ENCODE data around the gene ATP8B4. TPM values are rescaled to one million over a fixed set of nuclear protein-coding genes. Genes with fewer than 3 reads are reported as not detected.

Gene ATP8B4
- total and polyA plus RNA-seq, 2 of the 8 experiments (the other 6 are each of a cell fraction or from before 2014, with no cell fraction given), result 0.17 to 0.24 TPM

DNA sequence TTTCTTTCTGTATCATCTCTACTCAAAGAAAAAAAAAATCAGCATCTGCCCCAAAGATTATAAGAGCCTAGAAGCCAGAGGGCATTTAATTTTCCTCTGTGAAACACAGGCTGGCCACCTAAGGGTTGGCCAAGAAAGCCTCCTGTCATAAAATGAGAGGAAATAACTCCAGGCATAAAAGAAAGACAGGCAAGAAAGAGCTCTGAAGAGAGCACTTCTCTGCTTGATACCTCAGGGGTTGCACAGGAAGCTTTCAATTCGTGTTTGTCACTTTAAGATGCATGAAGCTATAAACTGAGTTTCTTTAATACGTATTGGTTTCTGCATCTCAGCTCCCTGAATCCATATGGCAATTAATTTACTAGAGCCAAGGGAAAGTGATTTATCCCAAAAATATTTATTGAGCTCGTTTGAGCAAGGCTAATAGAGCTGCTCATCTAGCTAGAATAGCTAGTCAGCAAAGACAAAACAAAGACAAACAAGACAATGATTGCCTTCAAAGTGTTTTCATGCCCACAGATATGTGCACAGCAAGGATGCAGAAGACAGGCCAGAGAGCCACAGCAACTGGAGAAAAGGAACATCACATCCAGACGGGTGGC is 35.5 kb downstream of the ATP8B4 start (continued):
- TF ChIP-seq ATF2 (IDR thresholded peaks at IDR 0.05; ENCODE audit: low read length) (no peak), CREB1 (IDR thresholded peaks at IDR 0.05) (no peak), RXRA (IDR thresholded peaks at IDR 0.05; ENCODE audit: insufficient read depth, low read depth, low read length) (no peak), BCL11A (IDR thresholded peaks at IDR 0.05; ENCODE audit: low read depth in 2 of 2, low read length in 2 of 2) (no peak)
